NCI-H1105 treated with DMSO at 0.1 percent for 48 hours (cell line): ENCODE measurements around the gene OTUD5.
"Not testable (repeated sequence)": the region's sequence is repeated elsewhere in the genome, so short reads cannot be mapped to it uniquely, and the experiment has no call there.

Experiments used
- DNase-seq: peaks from one replicate; lab custom pipeline; 2025; lab: John Stamatoyannopoulos, UW

Gene OTUD5

DNA sequence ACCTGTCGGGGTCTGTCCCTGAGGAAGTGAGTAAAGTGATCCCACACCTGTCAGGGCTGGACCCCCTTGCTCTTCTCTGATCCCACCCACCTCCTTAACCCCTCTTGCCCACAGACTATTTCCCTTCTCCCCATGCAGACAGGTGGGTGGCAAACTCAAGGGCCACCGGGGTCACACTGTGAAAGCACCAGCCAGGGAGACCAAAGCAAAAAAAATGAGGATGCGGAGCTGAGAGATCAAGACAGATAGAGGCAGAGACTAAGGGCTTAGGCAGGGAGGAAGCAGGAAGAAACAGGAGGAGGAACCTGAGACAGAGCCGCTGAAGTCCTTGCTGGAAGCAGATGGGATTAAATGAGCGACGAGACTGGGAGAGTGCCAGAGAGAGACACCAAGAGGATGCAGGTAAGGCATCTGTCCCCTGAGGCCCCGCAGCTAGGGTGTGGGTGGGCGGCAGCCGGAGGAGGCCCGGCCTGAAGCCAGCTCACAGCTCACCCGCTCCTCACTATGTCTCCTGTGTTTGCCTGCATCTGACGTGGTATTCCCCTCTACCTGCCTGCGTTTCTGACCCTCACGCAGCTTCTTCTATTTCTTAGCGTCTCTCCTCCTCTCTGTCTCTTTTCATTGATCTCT is 67.0 kb downstream of the OTUD5 start:
- DNase-seq: no peak

DNA sequence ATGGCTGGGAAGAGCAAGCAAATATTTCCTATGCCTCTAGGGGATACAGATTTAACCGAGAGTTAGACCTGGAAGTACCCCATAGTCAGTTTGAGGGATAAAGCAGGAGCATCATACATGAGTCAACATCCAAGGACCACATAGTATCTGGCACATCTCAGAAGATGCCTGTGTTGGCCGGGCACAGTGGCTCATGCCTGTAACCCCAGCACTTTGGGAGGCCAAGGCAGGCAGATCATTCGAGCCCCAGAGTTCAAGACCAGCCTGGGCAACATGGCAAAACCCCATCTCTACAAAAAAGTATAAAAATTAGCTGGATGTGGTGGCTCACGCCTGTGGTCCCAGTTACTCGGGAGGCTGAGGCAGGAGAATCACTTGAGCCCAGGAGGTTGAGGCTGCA is 70.8 kb downstream of the OTUD5 start:
- DNase-seq: not testable (repeated sequence)

DNA sequence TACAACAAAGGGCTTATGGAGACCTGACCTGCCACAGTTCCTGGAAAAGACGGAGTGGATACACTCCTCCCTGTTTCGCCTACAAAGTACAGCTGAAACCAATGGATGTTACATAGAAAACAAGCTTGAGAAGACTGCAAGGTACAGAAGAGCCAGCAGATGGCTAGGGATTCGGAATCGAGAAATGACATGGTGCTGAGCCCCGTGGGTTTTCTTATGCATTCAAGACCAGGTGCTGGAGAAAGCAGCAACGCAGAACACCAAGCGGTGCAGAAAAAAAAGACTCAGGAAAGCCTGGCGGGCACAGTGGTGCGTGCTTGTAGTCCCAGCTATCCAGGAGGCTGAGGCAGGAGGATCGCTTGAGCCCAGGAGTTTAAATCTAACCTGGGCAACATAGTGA is 73.7 kb downstream of the OTUD5 start:
- no peak for DNase-seq

DNA sequence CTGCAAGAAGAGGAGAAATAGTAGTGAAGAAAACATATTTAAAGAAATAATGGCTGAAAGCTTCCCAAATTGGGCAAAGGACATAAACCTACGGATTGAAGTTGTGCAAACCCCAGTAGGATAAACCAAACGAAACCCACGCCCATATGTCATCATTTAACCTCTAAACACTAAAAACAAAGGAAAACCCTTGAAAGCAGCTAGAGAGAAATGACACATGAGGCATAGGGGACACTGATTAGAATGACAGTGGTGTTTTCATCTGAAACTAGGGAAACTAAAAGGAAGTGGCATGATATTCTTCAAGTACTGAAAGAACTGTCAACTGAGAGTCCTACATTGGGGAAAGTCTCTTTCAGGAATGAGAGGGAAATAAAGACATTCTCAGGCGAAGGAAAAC is 80.5 kb downstream of the OTUD5 start:
- not testable (repeated sequence) for DNase-seq
